ENCODE data around the gene COTL1.

The COTL1 gene

DNA sequence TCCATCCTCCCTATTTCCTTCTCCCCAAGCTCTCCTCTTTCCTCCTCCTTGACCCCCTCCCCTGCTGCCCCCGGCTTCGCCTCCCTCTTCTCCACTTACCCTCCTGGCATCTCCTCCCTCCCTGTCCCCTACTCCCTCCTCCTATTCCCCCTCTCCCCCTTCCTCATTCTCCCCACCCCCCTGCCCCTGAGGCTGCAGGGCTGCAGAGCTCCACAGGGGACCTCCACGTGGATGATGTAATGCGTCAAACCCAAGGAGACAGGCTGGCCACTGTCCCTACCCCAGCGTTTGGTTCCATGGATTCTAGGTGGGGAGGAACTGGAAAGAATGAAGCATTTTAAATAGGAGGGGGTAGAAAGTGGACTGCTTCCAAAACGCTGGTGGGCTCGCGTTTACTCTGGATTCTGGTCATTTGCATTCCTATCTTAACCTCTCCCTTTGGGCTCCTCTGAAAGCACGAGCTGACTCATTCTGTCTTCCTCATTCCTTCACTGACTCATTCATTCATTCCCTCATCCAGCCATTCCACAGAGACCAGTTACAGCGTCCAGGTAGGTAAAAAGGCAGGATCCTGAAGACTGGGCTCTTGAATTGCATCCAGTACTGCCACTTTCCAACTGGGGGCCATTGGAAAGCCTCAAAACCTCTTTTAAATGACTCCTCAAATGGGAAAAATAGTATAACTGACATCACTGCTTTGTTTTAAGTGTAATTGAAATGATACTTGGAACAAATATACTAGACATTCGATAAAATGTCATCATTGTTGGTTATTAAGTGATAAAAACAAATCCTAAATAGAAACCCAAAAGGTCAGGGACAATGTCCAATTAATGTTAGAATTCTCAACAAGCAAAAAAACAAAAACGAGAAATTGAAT lies 943 bp upstream of the COTL1 start:
- H3K4me3 ChIP-seq (ENCODE audit: low read depth, low read length) = peak overlapping the region; percentile 45
- TF ChIP-seq, protein P1, sequence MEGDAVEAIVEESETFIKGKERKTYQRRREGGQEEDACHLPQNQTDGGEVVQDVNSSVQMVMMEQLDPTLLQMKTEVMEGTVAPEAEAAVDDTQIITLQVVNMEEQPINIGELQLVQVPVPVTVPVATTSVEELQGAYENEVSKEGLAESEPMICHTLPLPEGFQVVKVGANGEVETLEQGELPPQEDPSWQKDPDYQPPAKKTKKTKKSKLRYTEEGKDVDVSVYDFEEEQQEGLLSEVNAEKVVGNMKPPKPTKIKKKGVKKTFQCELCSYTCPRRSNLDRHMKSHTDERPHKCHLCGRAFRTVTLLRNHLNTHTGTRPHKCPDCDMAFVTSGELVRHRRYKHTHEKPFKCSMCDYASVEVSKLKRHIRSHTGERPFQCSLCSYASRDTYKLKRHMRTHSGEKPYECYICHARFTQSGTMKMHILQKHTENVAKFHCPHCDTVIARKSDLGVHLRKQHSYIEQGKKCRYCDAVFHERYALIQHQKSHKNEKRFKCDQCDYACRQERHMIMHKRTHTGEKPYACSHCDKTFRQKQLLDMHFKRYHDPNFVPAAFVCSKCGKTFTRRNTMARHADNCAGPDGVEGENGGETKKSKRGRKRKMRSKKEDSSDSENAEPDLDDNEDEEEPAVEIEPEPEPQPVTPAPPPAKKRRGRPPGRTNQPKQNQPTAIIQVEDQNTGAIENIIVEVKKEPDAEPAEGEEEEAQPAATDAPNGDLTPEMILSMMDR (IDR thresholded peaks at IDR 0.05; ENCODE audit: low read depth, low read length) = no peak

DNA sequence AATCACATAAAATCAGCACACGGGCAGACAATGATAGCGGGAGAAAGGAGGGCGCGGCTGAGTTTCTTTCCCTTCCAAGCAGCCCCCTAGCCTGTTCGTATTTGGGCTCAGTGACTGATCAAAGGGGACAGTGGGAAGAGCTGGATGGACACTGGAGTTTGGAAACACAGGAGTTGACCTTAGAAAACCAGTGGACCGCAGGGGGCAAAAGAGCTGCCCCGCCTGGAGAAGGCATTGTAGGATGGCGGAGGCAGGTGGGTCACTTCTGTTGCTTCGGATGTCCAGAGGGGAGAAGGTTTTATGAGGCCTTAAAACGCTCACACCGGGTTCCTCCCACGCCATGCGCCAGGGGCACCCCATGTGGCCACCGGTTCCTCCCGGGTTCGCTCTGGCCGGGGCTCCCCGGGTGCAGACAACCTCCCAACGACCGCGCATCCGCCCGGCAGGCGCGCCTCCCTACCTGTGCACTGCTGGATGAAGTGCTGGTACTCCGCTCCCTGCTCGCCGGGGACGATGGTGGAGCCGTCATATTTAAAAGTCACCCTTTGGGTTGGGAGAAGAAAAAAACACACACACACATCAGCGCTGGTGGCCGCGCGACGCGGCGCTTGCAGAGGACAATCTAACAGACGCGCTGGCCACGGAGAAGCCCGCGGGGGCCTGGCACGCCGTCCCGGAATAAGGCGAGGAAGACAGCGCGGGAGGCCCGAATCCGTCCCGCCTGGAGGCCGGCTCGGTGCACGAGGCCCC lies 662 bp downstream of the COTL1 start:
- H3K4me3 ChIP-seq (ENCODE audit: low read depth, low read length) = peak overlapping the region; percentile 95
- TF ChIP-seq, protein P1 (IDR thresholded peaks at IDR 0.05; ENCODE audit: low read depth, low read length) = no peak

DNA sequence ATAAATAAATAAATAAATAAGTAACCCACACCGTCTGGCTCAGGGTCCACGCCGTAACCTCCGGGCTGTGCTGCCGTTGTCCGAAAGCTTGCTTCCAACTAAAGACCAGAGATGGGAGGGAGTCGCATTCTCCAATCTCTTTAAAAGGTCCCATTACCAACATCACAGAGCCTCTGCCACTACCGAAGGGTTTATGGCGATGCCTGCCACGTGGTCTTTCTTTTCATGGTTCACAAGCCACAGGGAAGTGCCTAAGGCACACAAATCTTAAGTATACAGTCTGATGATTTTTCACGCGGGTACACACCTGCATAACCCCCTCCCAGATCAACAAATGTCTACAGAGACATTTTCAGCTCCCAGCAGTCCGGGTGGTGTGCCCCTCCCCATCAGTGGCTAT lies 1.4 kb downstream of the COTL1 start:
- TF ChIP-seq, protein P1 (IDR thresholded peaks at IDR 0.05; ENCODE audit: low read depth, low read length) = no peak
- H3K4me3 ChIP-seq (ENCODE audit: low read depth, low read length) = peak overlapping the region; percentile 95

DNA sequence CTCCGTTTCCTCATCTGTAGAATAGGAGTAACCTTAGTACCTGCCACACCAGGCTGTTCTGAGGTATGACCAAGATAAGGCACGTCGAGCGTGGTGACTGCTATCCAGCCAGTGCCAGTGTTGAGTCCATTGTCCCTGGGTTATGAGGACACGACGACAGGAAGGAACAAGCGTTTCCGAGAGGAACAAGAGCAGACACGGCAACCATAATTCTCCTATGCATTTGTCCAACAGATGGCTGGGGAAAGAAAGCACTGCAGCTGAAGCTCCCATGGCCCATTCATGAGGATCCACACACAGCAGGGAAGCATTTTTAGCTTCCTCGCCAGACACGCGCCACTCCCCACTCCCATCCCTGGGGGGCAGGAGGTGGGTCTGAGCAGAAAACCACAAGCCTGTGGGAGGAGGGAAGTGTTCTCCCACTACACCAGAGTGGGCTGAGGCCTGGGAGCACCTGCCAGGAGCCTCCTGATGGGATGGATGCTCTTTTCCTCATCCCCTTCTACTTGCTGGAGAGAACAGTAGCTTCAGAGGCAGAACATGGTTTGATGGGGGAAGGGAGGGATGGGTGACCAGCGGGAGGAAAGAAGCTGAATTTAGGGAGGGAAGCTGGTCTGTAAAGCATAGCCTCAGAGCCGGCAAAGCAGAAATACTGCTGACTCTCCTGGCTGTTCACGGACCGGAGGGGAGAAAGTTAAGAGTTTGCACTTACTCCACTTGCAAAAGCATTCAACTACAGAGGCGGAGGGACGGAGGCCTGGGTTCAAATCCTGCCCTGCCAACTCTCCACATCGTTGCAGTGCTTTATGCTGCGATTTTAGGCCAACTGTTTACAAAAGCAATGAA lies 2.7 kb downstream of the COTL1 start:
- peak overlapping the region; percentile 95 for H3K4me3 ChIP-seq (ENCODE audit: low read depth, low read length)
- TF ChIP-seq, protein P1 (IDR thresholded peaks at IDR 0.05; ENCODE audit: low read depth, low read length) = no peak

DNA sequence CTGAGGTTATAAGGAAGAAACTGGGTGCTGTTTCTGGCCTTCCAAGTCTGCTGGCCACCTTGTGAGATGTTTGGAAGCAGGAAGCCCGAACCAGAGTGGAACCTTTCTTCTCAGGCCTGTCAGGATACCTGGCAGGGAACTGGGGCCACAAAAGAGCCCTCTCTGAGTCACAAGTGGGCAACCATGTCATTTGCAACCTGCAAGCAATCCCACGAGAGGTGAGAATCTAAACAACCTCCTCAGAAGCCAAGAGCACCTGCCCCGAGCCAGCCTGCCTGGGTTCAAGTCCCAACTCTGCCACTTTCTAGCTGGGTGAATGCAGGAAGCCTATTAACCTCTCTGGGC lies 3.3 kb downstream of the COTL1 start:
- H3K4me3 ChIP-seq (ENCODE audit: low read depth, low read length) = peak overlapping the region; percentile 95; the same call in 1 of the 2 replicates

DNA sequence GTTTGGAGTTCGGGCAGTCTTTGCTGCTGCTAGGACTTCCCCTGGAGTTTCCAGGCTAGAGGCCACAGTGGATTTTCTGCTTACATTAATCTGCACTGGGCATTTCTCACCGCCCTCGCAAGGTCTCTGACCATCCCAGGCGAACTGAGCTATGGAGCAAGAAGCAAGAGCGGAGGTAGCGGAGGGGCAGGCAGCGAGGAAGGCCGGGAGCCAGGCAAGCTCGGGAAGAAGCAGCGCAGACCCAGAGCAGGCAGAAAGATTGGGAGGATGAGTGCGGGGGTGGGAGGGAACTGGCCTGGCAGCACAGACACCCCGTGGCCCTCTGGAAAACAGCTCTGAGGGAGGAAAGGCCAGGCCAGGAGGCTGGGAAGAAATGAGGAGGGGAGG lies 3.8 kb downstream of the COTL1 start:
- TF ChIP-seq, protein P1 (IDR thresholded peaks at IDR 0.05; ENCODE audit: low read depth, low read length) = no peak
- H3K4me3 ChIP-seq (ENCODE audit: low read depth, low read length) = no peak overlapping the region

More for the DNA sequence above, 3.3 kb downstream of the COTL1 start:
- TF ChIP-seq, protein P1 (IDR thresholded peaks at IDR 0.05; ENCODE audit: low read depth, low read length) = no peak

All from WI38 (cell line).